ENCODE measurements around the gene SYT9.

DNA sequence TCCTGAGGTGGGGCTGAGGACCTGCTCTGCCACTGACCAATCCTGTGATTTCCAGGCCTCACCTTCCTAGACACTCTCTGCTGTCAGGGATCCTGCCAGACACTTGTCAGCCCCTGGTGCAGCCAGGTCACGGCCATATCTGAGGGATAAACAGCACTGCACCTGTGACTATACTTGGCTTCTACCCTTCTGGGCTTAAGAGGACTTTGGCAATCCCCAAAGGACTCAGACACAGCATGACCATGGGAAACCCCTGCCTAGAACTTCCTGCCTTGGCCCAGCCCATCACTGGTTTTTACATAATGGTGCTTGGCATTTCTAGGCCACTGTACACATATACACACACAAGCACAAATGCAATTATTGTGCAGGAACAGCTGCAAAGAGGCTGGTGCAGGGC lies 222.0 kb downstream of the SYT9 start:
- no peak for TF ChIP-seq POLR2A (IDR thresholded peaks at IDR 0.05)
- TF ChIP-seq, protein P1, sequence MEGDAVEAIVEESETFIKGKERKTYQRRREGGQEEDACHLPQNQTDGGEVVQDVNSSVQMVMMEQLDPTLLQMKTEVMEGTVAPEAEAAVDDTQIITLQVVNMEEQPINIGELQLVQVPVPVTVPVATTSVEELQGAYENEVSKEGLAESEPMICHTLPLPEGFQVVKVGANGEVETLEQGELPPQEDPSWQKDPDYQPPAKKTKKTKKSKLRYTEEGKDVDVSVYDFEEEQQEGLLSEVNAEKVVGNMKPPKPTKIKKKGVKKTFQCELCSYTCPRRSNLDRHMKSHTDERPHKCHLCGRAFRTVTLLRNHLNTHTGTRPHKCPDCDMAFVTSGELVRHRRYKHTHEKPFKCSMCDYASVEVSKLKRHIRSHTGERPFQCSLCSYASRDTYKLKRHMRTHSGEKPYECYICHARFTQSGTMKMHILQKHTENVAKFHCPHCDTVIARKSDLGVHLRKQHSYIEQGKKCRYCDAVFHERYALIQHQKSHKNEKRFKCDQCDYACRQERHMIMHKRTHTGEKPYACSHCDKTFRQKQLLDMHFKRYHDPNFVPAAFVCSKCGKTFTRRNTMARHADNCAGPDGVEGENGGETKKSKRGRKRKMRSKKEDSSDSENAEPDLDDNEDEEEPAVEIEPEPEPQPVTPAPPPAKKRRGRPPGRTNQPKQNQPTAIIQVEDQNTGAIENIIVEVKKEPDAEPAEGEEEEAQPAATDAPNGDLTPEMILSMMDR (IDR thresholded peaks at IDR 0.05), result no peak
